Measurements from ENCODE around the gene TMEM179. TPM values are rescaled to one million over a fixed set of nuclear protein-coding genes. Genes with fewer than 3 reads are reported as not detected.

The TMEM179 gene
- total and polyA plus RNA-seq, 2 of the 13 experiments (the other 11 are each of a cell fraction or from before 2014, with no cell fraction given) = not detected

DNA sequence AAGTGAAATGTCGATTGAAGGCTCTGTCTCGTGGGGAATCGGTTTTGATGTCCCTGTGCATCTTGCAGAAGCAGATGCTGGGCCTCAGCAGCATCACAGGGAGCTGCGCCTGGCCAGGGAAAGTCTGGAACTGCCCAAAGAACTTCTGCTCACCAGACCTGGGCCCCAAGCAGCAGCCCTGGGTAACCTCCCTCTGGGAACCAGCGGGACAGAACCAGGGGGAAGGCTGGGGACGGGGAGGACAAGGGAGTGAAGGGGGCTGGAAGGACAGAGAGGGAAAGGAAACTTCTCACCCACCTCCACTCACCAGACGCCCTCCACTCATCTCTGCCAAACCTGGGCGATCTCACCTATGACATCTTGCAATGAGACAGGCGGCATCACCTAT lies 51.8 kb downstream of the TMEM179 start:
- H3K36me3 ChIP-seq (replicated peaks in 1 of 2; ENCODE audit: control insufficient read depth in 1 of 2, insufficient read depth in 2 of 2, low read length in 2 of 2) = no peaks in the 10 kb centered on the region
- in situ Hi-C loops (cut with HindIII; ENCODE audit: extremely low pct_ligation_motif_present, low pct_unique_long_range_greater_than_20kb) (no loop called here), intact Hi-C loops (cut with micrococcal nuclease; ENCODE audit: unreplicated experiment) (no loop called here)
- TF ChIP-seq ZNF234 (CRISPR knock-in tag; conservative IDR thresholded peaks at IDR 0.05) (no peak), RXRB (CRISPR knock-in tag; IDR thresholded peaks at IDR 0.05; ENCODE audit: borderline replicate concordance) (no peak), SRF (IDR thresholded peaks at IDR 0.05; ENCODE audit: low read depth, low read length) (no peak), ARNT (IDR thresholded peaks at IDR 0.05) (no peak), THYN1 (CRISPR knock-in tag; IDR thresholded peaks at IDR 0.05; ENCODE audit: borderline replicate concordance, low read depth) (no peak), ZNF878 (CRISPR knock-in tag; IDR thresholded peaks at IDR 0.05) (no peak), REL (CRISPR knock-in tag; conservative IDR thresholded peaks at IDR 0.05) (no peak), ISL2 (CRISPR knock-in tag; IDR thresholded peaks at IDR 0.05) (no peak), EED (CRISPR knock-in tag; IDR thresholded peaks at IDR 0.05) (no peak), RXRA (CRISPR knock-in tag; IDR thresholded peaks at IDR 0.05) (no peak), MYNN (CRISPR knock-in tag; IDR thresholded peaks at IDR 0.05; ENCODE audit: low read depth) (no peak), ZNF33A (CRISPR knock-in tag; IDR thresholded peaks at IDR 0.05; ENCODE audit: borderline replicate concordance) (no peak), ESRRA (CRISPR knock-in tag; IDR thresholded peaks at IDR 0.05; ENCODE audit: low read depth) (no peak), ARNT2 (CRISPR knock-in tag; IDR thresholded peaks at IDR 0.05; ENCODE audit: low read depth) (no peak)
- TF ChIP-seq, protein P1, sequence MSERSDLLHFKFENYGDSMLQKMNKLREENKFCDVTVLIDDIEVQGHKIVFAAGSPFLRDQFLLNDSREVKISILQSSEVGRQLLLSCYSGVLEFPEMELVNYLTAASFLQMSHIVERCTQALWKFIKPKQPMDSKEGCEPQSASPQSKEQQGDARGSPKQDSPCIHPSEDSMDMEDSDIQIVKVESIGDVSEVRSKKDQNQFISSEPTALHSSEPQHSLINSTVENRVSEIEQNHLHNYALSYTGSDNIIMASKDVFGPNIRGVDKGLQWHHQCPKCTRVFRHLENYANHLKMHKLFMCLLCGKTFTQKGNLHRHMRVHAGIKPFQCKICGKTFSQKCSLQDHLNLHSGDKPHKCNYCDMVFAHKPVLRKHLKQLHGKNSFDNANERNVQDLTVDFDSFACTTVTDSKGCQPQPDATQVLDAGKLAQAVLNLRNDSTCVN (CRISPR knock-in tag; IDR thresholded peaks at IDR 0.05; ENCODE audit: borderline replicate concordance) = no peak
- no peak overlapping the region for H3K4me3 ChIP-seq (replicated peaks in 1 of 3; ENCODE audit: insufficient read depth in 1 of 3, low read depth in 2 of 3, low read length in 3 of 3)
- WGBS (ENCODE audit: low lambda C conversion rate) = 4% methylated on average over 3 of the region's 9 CpGs
- H3K4me1 ChIP-seq (ENCODE audit: insufficient read depth, low read length) = no peaks in the 10 kb centered on the region
- ATAC-seq (no peak), FAIRE-seq (no peak), DNase-seq (ENCODE audit: low spot score) (no peak)
- ChIA-PET CTCF (ENCODE audit: low intra/inter-chr PET ratio, low total read pairs) (no interaction called here), POLR2A (no interaction called here)
- H3K79me2 ChIP-seq (ENCODE audit: insufficient read depth, low read length) = no peaks in the 10 kb centered on the region
- no peak overlapping the region for H3K27ac ChIP-seq (ENCODE audit: extremely low read length, insufficient read depth, low read length)
- BruUV-seq (replicated peaks) = no TSS peak
- H3K9me3 ChIP-seq (ENCODE audit: low read length) = no peaks in the 10 kb centered on the region
- peaks cover 8 to 84% of the 10 kb centered on the region in 2 experiments; a peak in 4 of 5 replicates for H3K27me3 ChIP-seq (ENCODE audit: control insufficient read depth in 1 of 2, insufficient read depth in 2 of 2, low read length in 2 of 2)
- no peak overlapping the region for H3K9ac ChIP-seq (ENCODE audit: insufficient read depth, low read depth, low read length)
- H2AFZ ChIP-seq (ENCODE audit: low read length) = no peak overlapping the region
- H3K4me2 ChIP-seq (ENCODE audit: low read depth, low read length) = no peak overlapping the region
- H4K20me1 ChIP-seq (ENCODE audit: insufficient read depth, low read length) = peaks cover 6% of the 10 kb centered on the region; the same call in 1 of the 2 replicates

Measured in HepG2 (cell line).